NCI-H524 (cell line): ENCODE measurements around the gene SEC14L3.

Experiments
- DNase-seq, 2 experiments: peaks; one replicate each; lab custom pipeline; 2025; lab: John Stamatoyannopoulos, UW

Gene SEC14L3

DNA sequence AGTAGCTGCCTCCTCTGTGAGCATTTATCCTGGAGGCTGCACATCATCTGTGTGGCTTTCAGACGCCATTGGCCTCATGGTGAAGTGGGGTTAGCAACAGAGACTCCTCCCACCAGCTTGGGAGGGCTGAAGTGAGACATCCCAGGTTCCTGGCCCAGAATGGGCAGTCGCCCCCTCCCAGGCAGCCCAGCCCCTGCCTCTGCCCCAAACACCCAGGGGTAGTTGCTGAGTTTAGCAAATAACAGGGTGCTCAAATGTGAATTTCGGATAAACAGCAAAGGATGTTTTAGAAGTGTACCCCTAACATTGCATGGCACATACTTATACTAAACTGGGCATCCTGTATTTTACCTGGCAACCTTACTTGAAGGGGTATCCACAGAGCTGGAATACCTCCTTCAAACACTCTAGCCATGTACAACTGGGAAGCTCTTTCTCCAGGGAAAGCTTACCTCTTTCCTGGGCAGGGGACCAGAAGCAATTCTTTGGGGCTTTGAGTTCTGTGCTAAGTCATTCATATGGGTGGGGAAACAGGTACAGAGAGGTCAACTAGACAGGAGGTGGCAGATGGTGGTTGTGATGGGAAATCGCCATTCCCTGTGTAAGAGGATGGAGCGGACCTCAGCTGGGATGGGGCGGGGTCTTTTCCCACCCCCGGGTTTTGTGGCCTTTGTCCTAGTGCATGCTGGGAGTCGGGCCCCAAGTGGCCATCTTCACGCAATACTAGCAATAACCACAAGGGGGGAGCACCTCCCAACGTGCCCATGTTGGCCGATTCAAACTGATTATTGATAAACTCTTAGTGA, 27.0 kb downstream of the SEC14L3 start:
- DNase-seq, result peak; percentile 73 to 87

DNA sequence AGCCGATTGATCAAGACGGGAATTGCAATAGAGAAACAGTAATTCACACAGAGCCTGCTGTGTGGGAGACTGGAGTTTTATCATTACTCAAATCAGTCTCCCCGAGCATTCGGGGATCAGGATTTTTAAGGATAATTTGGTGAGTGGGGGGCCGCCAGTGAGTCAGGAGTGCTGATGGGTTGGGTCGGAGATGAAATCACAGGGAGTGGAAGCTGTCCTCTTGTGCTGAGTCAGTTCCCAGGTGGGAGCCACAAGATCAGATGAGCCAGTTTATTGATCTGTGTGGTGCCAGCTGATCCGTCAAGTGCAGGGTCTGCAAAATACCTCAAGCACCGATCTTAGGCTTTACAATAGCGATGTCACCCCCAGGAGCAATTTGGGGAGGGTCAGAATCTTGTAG, 30.7 kb downstream of the SEC14L3 start:
- no peak for DNase-seq

DNA sequence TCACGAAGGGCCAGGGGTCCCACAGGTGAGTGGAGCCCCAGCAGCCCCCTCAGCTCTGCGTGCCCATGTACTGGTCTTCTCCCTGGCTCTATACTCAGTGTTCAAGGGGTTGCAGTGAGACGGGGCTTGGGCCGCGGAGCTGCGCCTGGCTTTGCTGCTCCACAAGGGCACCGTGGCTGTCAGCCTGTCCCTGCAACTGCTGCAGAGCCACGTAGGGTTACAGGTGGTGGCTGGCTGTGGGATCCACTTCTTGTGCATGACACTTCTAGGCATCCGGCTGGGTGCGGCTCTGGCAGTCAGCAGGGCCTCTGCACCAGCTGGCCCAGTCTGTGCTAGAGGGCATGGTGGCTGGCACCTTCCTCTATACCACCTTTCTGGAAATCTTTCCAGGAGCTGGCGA, 32.0 kb downstream of the SEC14L3 start:
- no peak for DNase-seq

GRCh38 chr22:30439226-30439625, 32.6 kb downstream of the SEC14L3 start:
- no peak for DNase-seq

- no peak for DNase-seq
Measured at GRCh38 chr22:30438559-30438958, 33.3 kb downstream of the SEC14L3 start.

GRCh38 chr22:30436196-30436595, 35.6 kb downstream of the SEC14L3 start:
- no peak for DNase-seq

DNA sequence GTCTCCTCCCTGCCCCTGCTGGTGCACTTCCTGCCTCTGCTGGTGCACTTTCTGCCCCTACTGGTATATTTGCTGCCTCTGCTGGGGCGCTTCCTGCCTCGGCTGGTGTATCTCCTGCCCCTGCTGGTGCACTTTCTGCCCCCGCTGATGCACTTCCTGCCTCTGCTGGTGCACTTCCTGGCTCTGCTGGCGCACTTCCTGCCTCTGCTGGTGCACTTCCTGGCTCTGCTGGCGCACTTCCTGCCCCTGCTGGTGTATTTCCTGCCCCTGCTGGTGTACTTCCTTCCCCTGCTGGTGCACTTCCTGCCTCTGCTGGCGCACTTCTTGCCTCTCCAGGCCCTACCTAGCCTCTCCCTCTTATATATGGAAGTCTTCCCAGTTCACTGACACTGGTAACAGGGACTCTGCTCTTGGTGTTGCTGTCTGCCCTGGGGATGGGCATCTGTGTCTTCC, 36.1 kb downstream of the SEC14L3 start:
- no peak for DNase-seq

GRCh38 chr22:30434843-30435242, 37.0 kb downstream of the SEC14L3 start:
- DNase-seq, result no peak

GRCh38 chr22:30433773-30434172, 38.0 kb downstream of the SEC14L3 start:
- no peak for DNase-seq

- no peak for DNase-seq
Measured at GRCh38 chr22:30433227-30433626, 38.6 kb downstream of the SEC14L3 start.

DNA sequence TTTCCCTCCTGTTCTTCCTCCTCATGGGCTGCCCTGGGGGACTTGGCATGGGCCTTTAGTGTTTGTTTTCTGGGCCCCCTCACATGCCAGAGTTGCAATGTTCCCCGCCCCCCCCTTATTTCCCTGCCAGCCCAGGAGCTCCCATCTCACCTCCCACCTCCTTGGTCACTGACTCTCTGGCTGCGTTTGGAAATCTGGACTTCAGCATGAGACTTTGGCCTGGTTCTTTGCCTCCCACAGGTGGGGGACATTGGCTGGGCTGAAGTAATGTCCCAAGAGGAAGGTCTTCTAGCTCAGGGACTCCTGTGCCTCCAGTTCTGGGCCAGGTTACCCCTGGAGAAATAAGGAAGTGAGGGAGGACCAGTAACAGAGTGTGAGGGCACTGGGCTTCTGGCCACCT, 39.3 kb downstream of the SEC14L3 start:
- DNase-seq, result no peak

- DNase-seq, result no peak
Measured at GRCh38 chr22:30432096-30432495, 39.7 kb downstream of the SEC14L3 start.

GRCh38 chr22:30430933-30431332, 40.9 kb downstream of the SEC14L3 start:
- DNase-seq, result no peak

GRCh38 chr22:30429887-30430286, 41.9 kb downstream of the SEC14L3 start:
- DNase-seq, result no peak

DNA sequence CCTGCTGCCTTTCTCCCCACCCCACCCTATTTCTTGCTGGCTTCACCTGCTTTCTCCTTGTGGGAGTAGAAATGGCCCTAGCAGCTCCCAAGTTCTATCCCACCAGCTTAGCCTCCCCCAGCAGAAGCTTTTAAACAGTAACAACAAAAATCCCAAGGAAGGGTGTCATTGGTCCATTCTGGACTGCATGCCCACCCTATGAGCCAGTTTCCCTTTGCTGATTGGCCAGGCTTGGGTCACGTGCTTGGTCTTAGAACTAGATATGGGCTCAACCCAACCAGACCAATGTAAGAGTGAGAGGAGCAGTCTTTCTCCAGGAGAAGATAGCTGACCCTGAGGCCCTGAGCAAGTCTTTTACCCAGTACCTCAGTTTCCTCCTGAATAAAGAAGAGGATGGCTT, 43.9 kb downstream of the SEC14L3 start:
- DNase-seq, result no peak

GRCh38 chr22:30426388-30427353, 45.1 kb downstream of the SEC14L3 start:
- peak; percentile 72 to 76 for DNase-seq

GRCh38 chr22:30425616-30426387, 46.0 kb downstream of the SEC14L3 start, which contains the start of gene MTFP1:
Gene MTFP1, plus strand, starts transcription at chr22:30425768. Its CDS starts 112 bp downstream, at chr22:30425880.
- DNase-seq, result peak; percentile 17 to 82

DNA sequence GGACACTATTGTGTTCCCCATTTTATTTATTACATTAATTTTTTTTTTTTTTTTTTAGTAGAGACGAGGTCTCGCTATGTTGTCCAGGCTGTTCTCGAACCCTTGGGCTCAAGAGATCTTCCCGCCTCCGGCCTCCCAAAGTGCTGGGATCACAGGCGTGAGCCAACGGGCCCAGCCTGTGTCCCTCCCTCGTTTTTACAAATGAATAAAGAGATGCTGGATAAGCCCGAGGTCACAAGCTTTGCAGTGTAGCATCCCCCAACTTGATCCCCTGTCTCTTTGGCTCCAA, 46.5 kb downstream of the SEC14L3 start:
- DNase-seq, result no peak

DNA sequence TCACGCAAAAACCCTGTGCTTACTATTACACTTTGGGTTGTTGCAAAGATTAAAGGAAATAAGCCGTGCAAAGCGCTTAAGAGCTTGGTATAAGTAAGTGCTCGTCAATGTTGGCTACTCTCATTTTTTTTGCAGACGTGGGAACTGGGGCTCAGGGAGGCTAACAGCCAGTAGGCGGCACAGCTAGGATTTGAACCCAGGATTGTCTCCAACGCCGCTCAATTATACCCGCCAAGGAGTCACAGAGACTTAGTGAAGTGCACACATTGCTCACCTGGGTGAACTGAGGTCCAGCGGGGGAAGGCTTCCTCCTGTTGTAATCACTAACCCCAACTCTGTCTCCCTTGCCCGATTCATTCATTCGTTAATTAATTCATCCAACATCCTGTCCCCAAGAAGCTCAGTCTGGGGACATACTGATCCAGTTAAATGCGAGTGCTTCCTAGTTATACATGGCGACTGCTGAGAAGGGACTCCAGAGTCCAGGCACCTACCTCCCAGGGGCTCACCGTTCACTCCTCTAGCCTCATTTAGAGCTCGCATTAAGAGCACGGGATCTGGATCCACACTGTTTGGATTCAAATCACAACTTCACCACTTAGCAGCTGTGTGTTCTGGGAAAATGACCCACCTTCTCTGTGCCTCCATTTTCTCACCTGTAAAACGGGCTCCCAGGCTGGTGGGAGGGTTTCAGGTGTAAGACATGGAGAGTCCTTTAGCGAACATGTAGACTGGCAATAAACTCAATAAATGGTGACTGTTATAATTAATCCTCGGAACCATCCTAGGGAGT, 47.1 kb downstream of the SEC14L3 start:
- DNase-seq, result peak in 1 of 2 experiments; percentile 66

DNA sequence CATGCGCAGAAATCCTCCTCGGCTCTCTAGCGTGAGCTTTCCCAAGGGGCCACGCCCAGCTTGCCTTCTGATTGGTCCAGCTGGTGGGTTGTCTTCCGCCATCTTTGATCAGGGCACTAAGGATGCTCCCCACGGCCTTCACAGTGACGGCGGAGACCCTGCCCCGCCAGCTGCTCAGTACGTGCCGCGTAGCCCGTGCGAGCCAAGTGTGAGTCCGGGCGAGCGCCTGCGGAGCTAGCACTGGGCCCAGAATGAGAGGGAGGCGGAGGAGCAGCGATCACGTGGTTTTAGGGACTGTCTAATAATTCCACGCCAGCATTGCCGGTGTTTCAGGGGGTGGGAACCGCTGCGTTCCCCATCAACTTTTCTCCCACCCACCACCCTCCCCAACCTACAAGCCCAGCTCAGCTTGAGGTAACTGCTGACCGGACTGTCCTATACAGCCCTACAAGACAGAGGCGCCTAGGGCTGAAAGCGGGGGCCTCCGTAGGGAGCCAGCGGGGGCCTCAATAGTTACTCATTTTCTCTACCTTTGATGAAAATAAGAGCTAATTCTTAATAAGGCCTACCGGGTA, 47.8 kb downstream of the SEC14L3 start:
- peak; percentile 100 for DNase-seq
